ENCODE measurements around the gene FIS1.

- no peak for TF ChIP-seq CTCF (IDR thresholded peaks at IDR 0.05)
- TF ChIP-seq GABPA (IDR thresholded peaks at IDR 0.05; ENCODE audit: low read depth) = no peak
- no peak for TF ChIP-seq RFX5 (IDR thresholded peaks at IDR 0.05; ENCODE audit: low read length)
- TF ChIP-seq, protein P1, sequence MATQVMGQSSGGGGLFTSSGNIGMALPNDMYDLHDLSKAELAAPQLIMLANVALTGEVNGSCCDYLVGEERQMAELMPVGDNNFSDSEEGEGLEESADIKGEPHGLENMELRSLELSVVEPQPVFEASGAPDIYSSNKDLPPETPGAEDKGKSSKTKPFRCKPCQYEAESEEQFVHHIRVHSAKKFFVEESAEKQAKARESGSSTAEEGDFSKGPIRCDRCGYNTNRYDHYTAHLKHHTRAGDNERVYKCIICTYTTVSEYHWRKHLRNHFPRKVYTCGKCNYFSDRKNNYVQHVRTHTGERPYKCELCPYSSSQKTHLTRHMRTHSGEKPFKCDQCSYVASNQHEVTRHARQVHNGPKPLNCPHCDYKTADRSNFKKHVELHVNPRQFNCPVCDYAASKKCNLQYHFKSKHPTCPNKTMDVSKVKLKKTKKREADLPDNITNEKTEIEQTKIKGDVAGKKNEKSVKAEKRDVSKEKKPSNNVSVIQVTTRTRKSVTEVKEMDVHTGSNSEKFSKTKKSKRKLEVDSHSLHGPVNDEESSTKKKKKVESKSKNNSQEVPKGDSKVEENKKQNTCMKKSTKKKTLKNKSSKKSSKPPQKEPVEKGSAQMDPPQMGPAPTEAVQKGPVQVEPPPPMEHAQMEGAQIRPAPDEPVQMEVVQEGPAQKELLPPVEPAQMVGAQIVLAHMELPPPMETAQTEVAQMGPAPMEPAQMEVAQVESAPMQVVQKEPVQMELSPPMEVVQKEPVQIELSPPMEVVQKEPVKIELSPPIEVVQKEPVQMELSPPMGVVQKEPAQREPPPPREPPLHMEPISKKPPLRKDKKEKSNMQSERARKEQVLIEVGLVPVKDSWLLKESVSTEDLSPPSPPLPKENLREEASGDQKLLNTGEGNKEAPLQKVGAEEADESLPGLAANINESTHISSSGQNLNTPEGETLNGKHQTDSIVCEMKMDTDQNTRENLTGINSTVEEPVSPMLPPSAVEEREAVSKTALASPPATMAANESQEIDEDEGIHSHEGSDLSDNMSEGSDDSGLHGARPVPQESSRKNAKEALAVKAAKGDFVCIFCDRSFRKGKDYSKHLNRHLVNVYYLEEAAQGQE (IDR thresholded peaks at IDR 0.05; ENCODE audit: low read depth, low read length) = no peak; the same call in 1 of the 2 replicates
- TF ChIP-seq, protein P2, sequence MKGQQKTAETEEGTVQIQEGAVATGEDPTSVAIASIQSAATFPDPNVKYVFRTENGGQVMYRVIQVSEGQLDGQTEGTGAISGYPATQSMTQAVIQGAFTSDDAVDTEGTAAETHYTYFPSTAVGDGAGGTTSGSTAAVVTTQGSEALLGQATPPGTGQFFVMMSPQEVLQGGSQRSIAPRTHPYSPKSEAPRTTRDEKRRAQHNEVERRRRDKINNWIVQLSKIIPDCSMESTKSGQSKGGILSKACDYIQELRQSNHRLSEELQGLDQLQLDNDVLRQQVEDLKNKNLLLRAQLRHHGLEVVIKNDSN (IDR thresholded peaks at IDR 0.05; ENCODE audit: borderline replicate concordance, low read depth) = peak; percentile 78; the same call in 1 of the 2 replicates
- TF ChIP-seq RAD21 (IDR thresholded peaks at IDR 0.05; ENCODE audit: low read length) = no peak
- TF ChIP-seq SMC3 (IDR thresholded peaks at IDR 0.05; ENCODE audit: low read depth, low read length) = no peak
- peak; percentile 20; the same call in 1 of the 2 replicates for TF ChIP-seq USF2 (IDR thresholded peaks at IDR 0.05; ENCODE audit: borderline replicate concordance, low read depth, low read length)
- TF ChIP-seq TEAD4 (IDR thresholded peaks at IDR 0.05; ENCODE audit: borderline replicate concordance, insufficient read depth) = no peak
- TF ChIP-seq FOXM1 (IDR thresholded peaks at IDR 0.05; ENCODE audit: low read depth) = no peak
Observed at GRCh38 chr7:101245147-101245668, 327 bp upstream of the FIS1 start.

All from SK-N-SH (cell line).